Measurements from ENCODE around the gene KAT7.

DNA sequence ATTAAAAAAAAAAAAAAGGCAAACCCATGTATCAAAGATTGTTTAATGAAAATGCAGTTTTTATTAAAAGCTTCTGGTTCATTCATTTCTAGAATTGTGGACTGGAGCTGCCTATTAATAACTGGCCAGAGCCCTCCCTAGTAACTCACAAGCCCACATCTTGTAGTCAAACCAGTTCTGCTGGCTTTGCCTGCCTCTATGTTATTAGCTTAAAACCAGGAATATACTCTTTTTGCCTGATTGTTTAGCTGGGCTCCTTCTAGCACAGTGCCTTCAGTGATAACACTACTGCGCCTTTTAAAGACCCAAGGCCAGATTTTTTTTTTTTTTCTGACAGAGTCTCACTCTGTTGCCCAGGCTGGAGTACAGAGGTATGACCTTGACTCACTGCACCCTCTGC is 33.4 kb downstream of the KAT7 start:
- TF ChIP-seq, protein P1, sequence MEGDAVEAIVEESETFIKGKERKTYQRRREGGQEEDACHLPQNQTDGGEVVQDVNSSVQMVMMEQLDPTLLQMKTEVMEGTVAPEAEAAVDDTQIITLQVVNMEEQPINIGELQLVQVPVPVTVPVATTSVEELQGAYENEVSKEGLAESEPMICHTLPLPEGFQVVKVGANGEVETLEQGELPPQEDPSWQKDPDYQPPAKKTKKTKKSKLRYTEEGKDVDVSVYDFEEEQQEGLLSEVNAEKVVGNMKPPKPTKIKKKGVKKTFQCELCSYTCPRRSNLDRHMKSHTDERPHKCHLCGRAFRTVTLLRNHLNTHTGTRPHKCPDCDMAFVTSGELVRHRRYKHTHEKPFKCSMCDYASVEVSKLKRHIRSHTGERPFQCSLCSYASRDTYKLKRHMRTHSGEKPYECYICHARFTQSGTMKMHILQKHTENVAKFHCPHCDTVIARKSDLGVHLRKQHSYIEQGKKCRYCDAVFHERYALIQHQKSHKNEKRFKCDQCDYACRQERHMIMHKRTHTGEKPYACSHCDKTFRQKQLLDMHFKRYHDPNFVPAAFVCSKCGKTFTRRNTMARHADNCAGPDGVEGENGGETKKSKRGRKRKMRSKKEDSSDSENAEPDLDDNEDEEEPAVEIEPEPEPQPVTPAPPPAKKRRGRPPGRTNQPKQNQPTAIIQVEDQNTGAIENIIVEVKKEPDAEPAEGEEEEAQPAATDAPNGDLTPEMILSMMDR (conservative IDR thresholded peaks at IDR 0.05 in 1 of 2, IDR thresholded peaks at IDR 0.05 in 1 of 2; ENCODE audit: extremely low read depth in 1 of 2, insufficient read depth in 1 of 2, low read depth in 1 of 2, low read length in 2 of 2), result no peak
- TF ChIP-seq EZH2 (IDR thresholded peaks at IDR 0.05; ENCODE audit: borderline replicate concordance, low read length), result no peak

All from mammary epithelial cell (primary cell).